SK-N-SH (cell line): ENCODE data around the gene OBSCN.

ENCODE experiments used
- CTCF ChIP-seq: fragments of 200-600 bp; sonication (generic); IDR thresholded peaks from 2 replicates; pipeline ENCODE4 v1.6.1; 2017; ENCODE audit warnings: antibody characterized with exemption, mild to moderate bottlenecking, moderate library complexity
- MAX ChIP-seq: IDR thresholded peaks from 2 replicates; pipeline ENCODE4 v1.4.0; 2012; ENCODE audit warnings: low read depth
- TF ChIP-seq, protein P1 (sequence below): IDR thresholded peaks from 2 replicates; pipeline ENCODE4 v1.6.1; 2012; ENCODE audit warnings: mild to moderate bottlenecking, low read depth, low read length, moderate library complexity

GRCh38 chr1:228424685-228425660, 217.1 kb downstream of the OBSCN start:
- TF ChIP-seq, protein P1, sequence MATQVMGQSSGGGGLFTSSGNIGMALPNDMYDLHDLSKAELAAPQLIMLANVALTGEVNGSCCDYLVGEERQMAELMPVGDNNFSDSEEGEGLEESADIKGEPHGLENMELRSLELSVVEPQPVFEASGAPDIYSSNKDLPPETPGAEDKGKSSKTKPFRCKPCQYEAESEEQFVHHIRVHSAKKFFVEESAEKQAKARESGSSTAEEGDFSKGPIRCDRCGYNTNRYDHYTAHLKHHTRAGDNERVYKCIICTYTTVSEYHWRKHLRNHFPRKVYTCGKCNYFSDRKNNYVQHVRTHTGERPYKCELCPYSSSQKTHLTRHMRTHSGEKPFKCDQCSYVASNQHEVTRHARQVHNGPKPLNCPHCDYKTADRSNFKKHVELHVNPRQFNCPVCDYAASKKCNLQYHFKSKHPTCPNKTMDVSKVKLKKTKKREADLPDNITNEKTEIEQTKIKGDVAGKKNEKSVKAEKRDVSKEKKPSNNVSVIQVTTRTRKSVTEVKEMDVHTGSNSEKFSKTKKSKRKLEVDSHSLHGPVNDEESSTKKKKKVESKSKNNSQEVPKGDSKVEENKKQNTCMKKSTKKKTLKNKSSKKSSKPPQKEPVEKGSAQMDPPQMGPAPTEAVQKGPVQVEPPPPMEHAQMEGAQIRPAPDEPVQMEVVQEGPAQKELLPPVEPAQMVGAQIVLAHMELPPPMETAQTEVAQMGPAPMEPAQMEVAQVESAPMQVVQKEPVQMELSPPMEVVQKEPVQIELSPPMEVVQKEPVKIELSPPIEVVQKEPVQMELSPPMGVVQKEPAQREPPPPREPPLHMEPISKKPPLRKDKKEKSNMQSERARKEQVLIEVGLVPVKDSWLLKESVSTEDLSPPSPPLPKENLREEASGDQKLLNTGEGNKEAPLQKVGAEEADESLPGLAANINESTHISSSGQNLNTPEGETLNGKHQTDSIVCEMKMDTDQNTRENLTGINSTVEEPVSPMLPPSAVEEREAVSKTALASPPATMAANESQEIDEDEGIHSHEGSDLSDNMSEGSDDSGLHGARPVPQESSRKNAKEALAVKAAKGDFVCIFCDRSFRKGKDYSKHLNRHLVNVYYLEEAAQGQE = no peak
- TF ChIP-seq CTCF (no peak), MAX (no peak)
